HG02571 (cell line): ENCODE results near the gene LDHB.
A peak's percentile ranks its signal among the peaks of the same experiment; 100 is the strongest.
"Not testable (repeated sequence)": the region's sequence is repeated elsewhere in the genome, so short reads cannot be mapped to it uniquely, and the experiment has no call there.

ENCODE experiments used
- ATAC-seq: cut with Tn5 transposase; IDR thresholded peaks from one replicate; pipeline ENCODE4 v1.9.1; 2021; ENCODE audit warnings: mild to moderate bottlenecking, moderate library complexity; ENCODE audit not compliant: unreplicated experiment

The LDHB gene

GRCh38 chr12:21662122-21662792 lies 4.6 kb upstream of the LDHB start:
- ATAC-seq = no peak

GRCh38 chr12:21661396-21662093 lies 3.9 kb upstream of the LDHB start:
- ATAC-seq = not testable (repeated sequence)

DNA sequence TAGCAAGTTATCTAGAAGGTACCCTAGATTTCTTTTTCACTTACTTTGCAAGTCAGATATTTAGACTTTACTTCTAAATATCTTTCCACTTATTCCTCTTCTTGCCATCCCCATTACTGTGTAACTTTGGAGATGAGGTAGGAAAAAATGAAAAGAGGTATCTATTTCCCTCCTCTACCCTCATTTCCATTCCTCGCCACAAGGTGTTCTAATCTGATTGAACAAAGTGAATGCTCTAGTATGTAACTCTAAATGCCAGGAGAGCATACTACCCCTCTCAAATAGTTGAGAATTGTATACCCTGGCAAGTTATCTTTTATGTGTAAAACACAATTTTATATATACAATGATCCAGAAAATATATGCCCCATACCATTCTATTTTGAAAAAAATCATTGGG lies 1.7 kb upstream of the LDHB start:
- no peak for ATAC-seq

DNA sequence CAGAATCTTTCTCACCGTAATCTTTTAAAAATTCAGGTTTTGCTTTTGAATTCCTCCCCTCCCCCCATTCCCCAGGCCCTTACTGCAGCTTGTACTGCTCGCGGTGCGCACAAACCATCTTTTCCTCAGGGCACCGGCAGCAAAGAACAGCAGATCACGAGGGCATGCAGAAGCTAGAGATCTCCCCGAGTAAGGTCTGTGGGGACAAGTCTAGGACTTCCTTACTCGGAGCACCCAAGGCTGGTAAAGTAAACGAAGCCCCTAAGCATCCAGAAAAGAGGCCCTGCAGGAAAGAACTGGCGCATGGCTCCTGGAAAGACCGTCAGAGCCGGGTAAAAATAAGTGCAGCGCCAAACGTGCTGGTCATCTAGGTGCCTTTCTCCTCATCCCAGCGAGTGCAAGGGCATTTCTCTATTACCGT lies 727 bp downstream of the LDHB start:
- peak; percentile 30 for ATAC-seq

DNA sequence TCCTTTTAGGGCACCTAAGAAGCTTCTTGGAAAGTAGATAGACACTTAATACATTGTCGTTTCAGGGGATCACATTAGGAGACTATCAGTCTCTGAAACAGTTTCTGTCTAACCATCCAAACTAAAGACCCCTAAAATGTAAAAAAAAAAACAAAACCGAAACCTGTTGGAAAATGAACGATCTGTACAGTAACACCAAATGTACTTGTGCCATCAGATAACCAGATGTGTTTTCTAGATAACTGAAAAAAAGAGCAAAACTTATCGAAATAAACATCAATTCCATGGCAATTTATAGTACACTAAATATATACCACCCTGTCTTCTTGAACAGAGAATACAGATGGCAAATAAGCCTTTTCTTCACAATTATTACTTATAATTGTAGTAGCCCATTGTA lies 2.1 kb downstream of the LDHB start:
- no peak for ATAC-seq

DNA sequence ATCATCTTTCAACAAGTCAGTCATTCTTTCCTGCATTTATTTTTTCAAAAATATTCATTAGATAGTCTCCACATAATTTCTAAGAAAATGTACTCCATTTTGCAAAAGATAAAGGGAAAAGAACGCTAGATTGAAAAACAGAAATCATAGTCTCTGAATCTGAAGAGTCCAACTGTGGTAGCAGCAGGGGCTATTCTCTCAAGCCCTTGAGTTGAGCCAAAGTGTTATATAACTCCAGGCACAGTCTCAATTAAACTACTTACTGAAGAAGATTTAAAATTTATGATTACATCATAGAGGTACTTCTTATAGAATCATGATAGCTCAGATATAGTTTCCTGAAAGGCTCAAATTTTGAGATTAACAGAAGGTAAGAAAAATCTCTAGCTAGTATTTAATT lies 5.8 kb downstream of the LDHB start:
- ATAC-seq = no peak

GRCh38 chr12:21650997-21651396 lies 6.6 kb downstream of the LDHB start:
- ATAC-seq = no peak

- ATAC-seq = no peak
Measured at GRCh38 chr12:21649034-21649433, 8.6 kb downstream of the LDHB start.

GRCh38 chr12:21648378-21648777 lies 9.3 kb downstream of the LDHB start:
- no peak for ATAC-seq

DNA sequence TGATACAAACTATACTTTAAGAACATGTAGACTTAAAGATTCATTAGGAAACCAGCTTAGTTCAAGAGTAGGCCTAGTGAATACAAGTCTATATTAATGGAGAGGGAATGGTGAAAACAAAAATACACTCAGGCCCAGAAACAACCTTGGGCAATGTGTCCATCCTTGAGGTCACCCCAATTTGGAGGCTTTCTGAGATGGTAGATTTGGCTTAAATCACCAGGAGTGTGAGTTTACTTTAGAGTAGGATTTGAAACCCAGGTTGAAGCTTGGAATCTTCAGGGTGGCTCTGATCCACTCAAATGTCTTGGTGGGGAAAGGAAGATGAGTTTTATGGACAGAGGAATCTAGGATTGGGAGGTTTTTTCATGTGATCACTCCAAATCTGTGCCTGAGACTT lies 10.5 kb downstream of the LDHB start:
- no peak for ATAC-seq

DNA sequence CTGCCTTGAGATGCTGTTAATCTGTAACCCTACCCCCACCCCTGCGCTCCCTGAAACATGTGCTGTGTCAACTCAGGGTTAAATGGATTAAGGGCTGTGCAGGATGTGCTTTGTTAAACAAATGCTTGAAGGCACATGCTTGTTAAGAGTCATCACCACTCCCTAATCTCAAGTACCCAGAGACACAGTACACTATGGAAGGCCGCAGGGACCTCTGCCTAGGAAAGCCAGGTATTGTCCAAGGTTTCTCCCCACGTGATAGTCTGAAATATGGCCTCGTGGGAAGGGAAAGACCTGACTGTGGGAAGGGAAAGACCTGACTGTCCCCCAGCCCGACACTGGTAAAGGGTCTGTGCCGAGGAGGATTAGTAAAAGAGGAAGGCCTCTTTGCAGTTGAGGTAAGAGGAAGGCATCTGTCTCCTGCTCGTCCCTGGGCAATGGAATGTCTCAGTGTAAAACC lies 12.6 kb downstream of the LDHB start:
- not testable (repeated sequence) for ATAC-seq

DNA sequence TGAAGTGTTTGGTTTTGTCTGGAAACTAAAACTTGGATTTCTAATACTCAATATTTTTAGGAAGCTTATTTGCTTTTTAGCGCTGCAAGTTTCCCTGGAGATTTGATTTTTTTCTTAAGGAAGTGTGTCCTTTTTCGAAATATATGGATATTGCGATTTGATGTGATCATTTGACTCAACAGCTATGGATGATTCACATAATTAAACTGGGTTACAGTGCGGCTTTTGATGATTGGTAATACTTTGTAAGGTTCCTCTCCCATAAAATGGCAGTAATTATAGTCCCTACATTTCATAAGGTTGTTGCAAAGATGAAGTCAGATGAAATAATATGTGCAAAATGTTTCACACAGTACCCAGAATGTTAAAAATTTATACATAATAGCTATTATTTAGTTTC lies 13.1 kb downstream of the LDHB start:
- no peak for ATAC-seq

GRCh38 chr12:21643758-21644157 lies 13.9 kb downstream of the LDHB start:
- no peak for ATAC-seq

- ATAC-seq = no peak
Measured at GRCh38 chr12:21642707-21643389, 14.8 kb downstream of the LDHB start.

DNA sequence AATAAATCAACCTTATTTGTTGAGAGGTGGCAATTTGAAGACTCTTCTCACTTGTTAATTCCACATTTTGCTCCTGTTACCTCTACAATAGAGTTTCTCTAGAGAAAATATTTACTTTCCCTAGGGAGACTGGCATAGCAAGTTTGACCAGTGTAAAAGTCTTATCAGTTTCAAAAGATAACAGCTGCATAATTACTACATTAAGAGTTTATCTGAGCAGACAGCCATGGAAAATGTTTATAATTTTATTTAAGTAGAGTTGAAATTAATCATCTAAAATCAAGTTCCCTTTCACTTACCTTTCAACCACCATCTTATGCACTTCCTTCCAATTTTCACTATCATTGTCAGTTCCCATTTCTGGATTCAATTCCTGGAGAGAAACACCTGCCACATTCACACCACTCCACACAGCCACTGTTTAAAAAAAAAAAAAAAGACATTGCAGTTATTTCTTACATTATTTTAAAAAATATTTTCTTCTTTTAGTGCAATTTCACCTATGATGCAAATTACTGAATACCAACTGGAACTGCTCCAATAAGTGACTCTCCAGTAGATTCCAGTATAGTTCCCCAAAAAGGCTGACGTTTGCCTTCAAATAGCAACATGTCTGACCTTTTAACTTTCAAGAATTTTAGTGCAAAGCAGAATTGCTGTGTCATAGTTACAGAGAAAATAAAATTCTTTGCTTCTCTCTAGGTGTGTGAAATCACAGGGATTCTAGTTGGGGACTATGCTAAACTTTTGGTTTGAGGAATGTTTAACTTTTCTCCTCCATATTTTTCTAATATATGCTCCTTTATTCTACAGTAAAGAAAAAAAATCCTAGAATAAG lies 19.4 kb downstream of the LDHB start:
- no peak for ATAC-seq

DNA sequence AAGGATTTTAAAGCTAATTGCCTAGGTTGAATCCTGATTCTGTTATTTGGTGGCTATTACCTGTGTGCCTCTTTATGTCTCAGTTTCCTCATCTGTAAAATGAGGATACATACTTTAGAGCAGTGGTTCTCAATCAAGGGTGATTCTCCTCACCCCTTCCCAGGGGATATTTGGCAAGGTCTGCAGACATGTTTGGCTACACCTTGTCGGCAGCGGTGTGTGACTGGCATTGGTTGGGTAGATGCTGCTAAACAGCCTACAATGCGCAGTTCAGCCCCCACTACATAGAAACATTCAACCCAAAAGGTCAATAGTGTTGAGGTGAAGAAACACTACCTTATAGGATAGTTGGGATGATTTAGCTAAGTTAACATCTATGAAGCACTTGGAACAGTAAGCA lies 23.4 kb downstream of the LDHB start:
- no peak for ATAC-seq

DNA sequence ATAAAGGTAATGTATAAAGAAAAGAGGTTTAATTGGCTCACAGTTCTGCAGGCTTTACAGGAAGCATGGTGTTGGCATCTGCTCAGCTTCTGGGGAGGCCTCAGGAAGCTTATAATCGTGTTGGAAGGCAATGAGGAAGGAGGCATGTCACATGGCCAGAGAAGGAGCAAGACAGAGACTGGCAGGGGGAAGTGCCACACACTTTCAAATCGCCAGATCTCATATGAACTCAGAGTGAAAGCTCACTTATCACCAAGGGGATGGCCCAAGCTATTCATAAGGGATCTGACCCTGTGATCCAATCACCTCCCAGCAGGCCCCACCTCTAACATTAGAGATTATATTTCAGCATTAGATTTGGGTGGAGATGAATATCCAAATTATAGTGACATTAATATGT lies 26.3 kb downstream of the LDHB start:
- no peak for ATAC-seq

DNA sequence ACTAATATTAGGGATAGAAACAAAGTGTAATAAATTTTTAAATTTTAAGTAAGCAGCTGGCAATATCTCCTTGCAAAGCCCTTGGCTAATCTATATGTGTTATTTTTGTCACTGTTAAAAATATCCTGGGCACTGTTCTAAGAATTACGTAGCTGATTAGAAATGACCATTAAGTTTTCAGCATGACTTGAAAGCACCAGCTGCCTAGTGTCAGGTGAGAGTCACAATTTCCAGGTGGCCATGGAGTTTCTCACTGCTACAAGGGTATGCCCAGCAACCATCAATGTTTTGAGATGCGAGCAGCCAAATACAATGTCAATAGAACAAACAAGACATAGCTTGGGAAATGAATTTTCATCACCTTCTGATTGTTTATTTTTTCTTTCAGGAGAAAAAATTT lies 29.7 kb downstream of the LDHB start:
- ATAC-seq = no peak

GRCh38 chr12:21618566-21618965 lies 39.1 kb downstream of the LDHB start:
- ATAC-seq = no peak

- ATAC-seq = no peak
Measured at GRCh38 chr12:21617030-21617429, 40.6 kb downstream of the LDHB start.

GRCh38 chr12:21615431-21615830 lies 42.2 kb downstream of the LDHB start:
- ATAC-seq = no peak
